KMS-11 (cell line): ENCODE results near the gene RIMS1.

ENCODE experiments used
- H2AFZ ChIP-seq: fragments of 200-600 bp; sonication (generic); 2 replicates; pipeline ENCODE4 v1.6.1; 2016; ENCODE audit warnings: antibody characterized with exemption, mixed run types, low read depth
- H3K27ac ChIP-seq: fragments of 200-600 bp; sonication (generic); 2 replicates; pipeline ENCODE4 v1.6.1; 2016; ENCODE audit warnings: mild to moderate bottlenecking, mixed run types
- H3K27me3 ChIP-seq: fragments of 200-600 bp; sonication (generic); 2 replicates; pipeline ENCODE4 v1.6.1; 2017; ENCODE audit warnings: mild to moderate bottlenecking, low read depth, mixed run types, moderate library complexity; ENCODE audit not compliant: insufficient read depth
- H3K36me3 ChIP-seq: fragments of 200-600 bp; sonication (generic); 2 replicates; pipeline ENCODE4 v1.6.1; 2017; ENCODE audit warnings: mild to moderate bottlenecking, mixed run types; ENCODE audit not compliant: insufficient read depth
- H3K4me1 ChIP-seq: fragments of 200-600 bp; sonication (generic); 2 replicates; pipeline ENCODE4 v1.6.1; 2016; ENCODE audit warnings: mild to moderate bottlenecking, low read depth, mixed run types; ENCODE audit not compliant: poor library complexity, severe bottlenecking
- H3K4me2 ChIP-seq: fragments of 200-600 bp; sonication (generic); 2 replicates; pipeline ENCODE4 v1.7.0; 2016; ENCODE audit warnings: mild to moderate bottlenecking, mixed run types
- H3K4me3 ChIP-seq: fragments of 200-600 bp; sonication (generic); IDR thresholded peaks from 2 replicates; pipeline ENCODE4 v1.6.1; 2017; ENCODE audit warnings: low read depth, low read length, mixed read lengths; ENCODE audit not compliant: insufficient read depth
- H3K79me2 ChIP-seq: fragments of 200-600 bp; sonication (generic); 2 replicates; pipeline ENCODE4 v1.6.1; 2016; ENCODE audit warnings: low read depth, mixed run types; ENCODE audit not compliant: insufficient read depth
- H3K9ac ChIP-seq: fragments of 200-600 bp; sonication (generic); 2 replicates; pipeline ENCODE4 v1.6.1; 2016; ENCODE audit warnings: mild to moderate bottlenecking, mixed run types
- H4K20me1 ChIP-seq: fragments of 200-600 bp; sonication (generic); 2 replicates; pipeline ENCODE4 v1.6.1; 2016; ENCODE audit warnings: mild to moderate bottlenecking, mixed run types; ENCODE audit not compliant: insufficient read depth
- CTCF ChIP-seq: fragments of 200-600 bp; sonication (generic); conservative IDR thresholded peaks from 2 replicates; pipeline ENCODE4 v1.6.1; 2017; ENCODE audit warnings: low read depth, mild to moderate bottlenecking, antibody characterized with exemption, low read length, moderate library complexity, mixed read lengths

Gene RIMS1

GRCh38 chr6:72272958-72273357 is 386.6 kb downstream of the RIMS1 start:
- no peak overlapping the region for H3K4me3 ChIP-seq

GRCh38 chr6:72275888-72276287 is 389.5 kb downstream of the RIMS1 start:
- no peak overlapping the region for H3K27ac ChIP-seq
- no peaks in the 10 kb centered on the region for H3K79me2 ChIP-seq
- H3K27me3 ChIP-seq = no peaks in the 10 kb centered on the region
- H2AFZ ChIP-seq = no peak overlapping the region
- H3K4me2 ChIP-seq = no peak overlapping the region
- no peak overlapping the region for H3K4me3 ChIP-seq
- no peaks in the 10 kb centered on the region for H3K4me1 ChIP-seq
- no peak for TF ChIP-seq CTCF
- no peaks in the 10 kb centered on the region for H4K20me1 ChIP-seq
- no peaks in the 10 kb centered on the region for H3K36me3 ChIP-seq
- no peak overlapping the region for H3K9ac ChIP-seq

More at GRCh38 chr6:72272958-72273357, 386.6 kb downstream of the RIMS1 start:
- H2AFZ ChIP-seq = no peak overlapping the region
- no peak for TF ChIP-seq CTCF
- H3K79me2 ChIP-seq = no peaks in the 10 kb centered on the region
- no peaks in the 10 kb centered on the region for H4K20me1 ChIP-seq
- no peaks in the 10 kb centered on the region for H3K36me3 ChIP-seq
- H3K9ac ChIP-seq = no peak overlapping the region
- no peaks in the 10 kb centered on the region for H3K27me3 ChIP-seq
- no peak overlapping the region for H3K4me2 ChIP-seq
- no peaks in the 10 kb centered on the region for H3K4me1 ChIP-seq
- H3K27ac ChIP-seq = no peak overlapping the region

- TF ChIP-seq CTCF = no peak
- Histone ChIP-seq H3K27me3 (no peaks in the 10 kb centered on the region), H3K4me1 (no peaks in the 10 kb centered on the region), H4K20me1 (no peaks in the 10 kb centered on the region), H3K79me2 (no peaks in the 10 kb centered on the region), H3K27ac (no peak overlapping the region), H3K4me3 (no peak overlapping the region), H3K4me2 (no peak overlapping the region), H2AFZ (no peak overlapping the region), H3K36me3 (no peaks in the 10 kb centered on the region), H3K9ac (no peak overlapping the region)
Observed at GRCh38 chr6:72282201-72282600, 395.9 kb downstream of the RIMS1 start.

- Histone ChIP-seq H3K9ac (no peak overlapping the region), H3K4me2 (no peak overlapping the region), H3K4me3 (no peak overlapping the region), H3K27ac (no peak overlapping the region), H3K27me3 (no peaks in the 10 kb centered on the region), H4K20me1 (no peaks in the 10 kb centered on the region), H3K36me3 (no peaks in the 10 kb centered on the region), H2AFZ (no peak overlapping the region), H3K4me1 (no peaks in the 10 kb centered on the region), H3K79me2 (no peaks in the 10 kb centered on the region)
- no peak for TF ChIP-seq CTCF
Observed at GRCh38 chr6:72283571-72283970, 397.2 kb downstream of the RIMS1 start.
